ENCODE data around the gene PARD6A.

GRCh38 chr16:67672306-67672705 lies 11.5 kb downstream of the PARD6A start:
- TF ChIP-seq CTCF (conservative IDR thresholded peaks at IDR 0.05; ENCODE audit: low read length) (no peak), EZH2phosphoT487 (IDR thresholded peaks at IDR 0.05; ENCODE audit: borderline replicate concordance) (no peak)

All from Loucy (cell line).